ENCODE measurements around the gene TCERG1L.
"Not testable (repeated sequence)": the region's sequence is repeated elsewhere in the genome, so short reads cannot be mapped to it uniquely, and the experiment has no call there.

TCERG1L gene

GRCh38 chr10:131078882-131079280 lies 232.6 kb downstream of the TCERG1L start:
- not testable (repeated sequence) for DNase-seq

- DNase-seq = no peak
Measured at GRCh38 chr10:131078131-131078881, 233.2 kb downstream of the TCERG1L start.

GRCh38 chr10:131077724-131078123 lies 233.8 kb downstream of the TCERG1L start:
- no peak for DNase-seq

- no peak for DNase-seq
Measured at GRCh38 chr10:131077031-131077430, 234.5 kb downstream of the TCERG1L start.

GRCh38 chr10:131076356-131076755 lies 235.2 kb downstream of the TCERG1L start:
- DNase-seq = no peak

- no peak for DNase-seq
Measured at GRCh38 chr10:131075218-131075770, 236.2 kb downstream of the TCERG1L start.

DNA sequence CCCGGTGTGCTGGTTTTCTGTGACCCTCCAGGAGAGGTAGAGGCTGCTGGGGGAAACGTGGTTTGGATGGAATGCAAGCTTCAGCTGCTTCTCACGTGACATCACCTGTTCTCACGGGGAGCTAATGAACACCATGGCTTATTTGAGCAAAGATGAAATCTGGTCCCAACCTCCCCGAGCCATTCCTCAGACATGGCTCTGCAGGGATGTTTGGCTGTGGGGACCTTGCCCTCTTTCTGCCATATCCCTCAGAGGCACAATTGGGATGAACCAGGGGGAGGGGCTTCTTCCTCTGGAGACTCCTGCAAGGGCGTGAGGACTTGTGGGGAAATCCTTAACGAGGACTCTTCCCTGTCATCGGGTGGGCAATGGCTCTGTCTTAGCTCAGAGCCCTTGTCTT lies 236.8 kb downstream of the TCERG1L start:
- no peak for DNase-seq

GRCh38 chr10:131073469-131074035 lies 238.0 kb downstream of the TCERG1L start:
- DNase-seq = no peak

DNA sequence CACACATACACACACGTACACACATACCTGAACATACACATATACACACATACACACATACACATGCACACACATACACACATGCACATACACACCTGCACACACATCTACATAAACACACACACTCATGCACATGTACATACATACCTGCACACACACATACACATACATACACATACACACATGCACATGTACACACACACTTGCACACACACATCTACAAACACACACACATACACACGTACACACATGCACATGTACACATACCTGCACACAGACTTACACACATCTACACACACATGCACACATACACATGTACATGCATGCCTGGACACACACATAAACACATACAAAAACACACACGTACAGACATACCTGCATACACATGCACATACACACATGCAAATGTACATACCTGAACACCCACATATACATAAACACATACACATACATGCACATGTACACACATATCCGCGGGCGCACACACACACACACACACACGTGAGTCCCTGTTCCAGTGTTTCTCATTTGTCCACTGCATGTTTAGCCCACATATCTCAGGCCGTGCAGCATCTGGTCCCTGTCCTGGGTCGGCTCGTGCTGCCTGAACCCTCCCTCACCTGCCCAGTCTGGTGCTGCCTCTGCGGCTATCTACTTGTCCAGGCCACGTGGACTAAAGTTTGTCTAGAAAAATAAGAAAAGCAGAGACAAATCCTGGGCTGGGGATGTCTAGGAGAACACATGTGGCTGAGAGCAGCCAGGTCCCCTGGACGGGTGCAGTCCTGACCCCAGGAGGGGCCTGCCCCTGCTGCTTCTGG lies 238.7 kb downstream of the TCERG1L start:
- no peak for DNase-seq

- DNase-seq = no peak
Measured at GRCh38 chr10:131071721-131072120, 239.8 kb downstream of the TCERG1L start.

GRCh38 chr10:131070856-131071255 lies 240.7 kb downstream of the TCERG1L start:
- DNase-seq = no peak

DNA sequence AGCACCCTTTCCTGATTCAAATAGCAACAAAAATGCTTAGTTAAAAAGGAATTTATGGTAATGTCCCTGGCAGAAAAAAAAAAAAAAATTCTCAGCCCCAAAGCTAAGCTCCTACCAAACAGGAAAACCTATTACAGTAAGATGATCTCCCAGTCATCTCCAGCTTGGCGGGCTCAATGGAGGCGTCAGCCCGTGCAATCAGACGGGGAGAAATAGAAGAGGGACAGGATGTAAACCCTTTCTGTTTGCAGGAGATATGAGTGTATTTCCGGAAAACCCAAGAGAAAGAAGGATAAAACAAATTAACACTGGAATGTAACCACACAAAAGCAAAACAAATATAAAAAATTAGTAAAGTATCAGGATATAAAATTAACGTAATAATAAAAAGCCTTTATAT lies 242.8 kb downstream of the TCERG1L start:
- no peak for DNase-seq

GRCh38 chr10:131068311-131068710 lies 243.2 kb downstream of the TCERG1L start:
- no peak for DNase-seq

- DNase-seq = no peak
Measured at GRCh38 chr10:131067690-131068089, 243.8 kb downstream of the TCERG1L start.

DNA sequence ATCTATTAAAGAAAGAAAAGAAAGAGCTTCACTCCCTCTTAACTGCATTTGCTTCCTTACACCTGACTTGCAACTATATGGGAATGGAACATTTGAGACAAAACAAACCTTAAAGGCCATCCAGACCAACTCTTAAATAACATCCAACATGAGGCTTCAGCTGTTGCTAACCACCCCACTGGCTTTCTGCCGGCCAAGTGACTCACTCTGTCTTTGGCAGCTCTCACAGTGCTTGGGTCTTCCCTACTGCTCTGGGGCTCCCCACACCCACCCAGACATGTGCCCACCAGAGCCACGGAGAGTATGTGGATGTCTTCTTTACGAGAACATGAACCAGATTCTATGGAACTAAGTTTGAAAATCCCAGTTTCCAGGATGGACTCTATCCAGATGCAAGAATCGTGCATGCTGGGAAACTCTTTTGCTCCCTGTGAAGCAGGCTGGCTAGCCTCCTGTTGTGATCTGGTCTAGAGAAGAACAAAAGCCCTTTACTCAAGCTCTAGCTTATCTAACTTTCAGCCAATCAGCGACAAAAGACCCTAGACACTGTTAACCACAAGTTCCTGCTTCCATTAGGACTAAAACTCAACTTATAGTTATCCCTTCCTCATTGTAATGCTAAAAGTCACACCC lies 245.7 kb downstream of the TCERG1L start:
- DNase-seq = no peak

- DNase-seq = no peak
Measured at GRCh38 chr10:131063311-131063710, 248.2 kb downstream of the TCERG1L start.

DNA sequence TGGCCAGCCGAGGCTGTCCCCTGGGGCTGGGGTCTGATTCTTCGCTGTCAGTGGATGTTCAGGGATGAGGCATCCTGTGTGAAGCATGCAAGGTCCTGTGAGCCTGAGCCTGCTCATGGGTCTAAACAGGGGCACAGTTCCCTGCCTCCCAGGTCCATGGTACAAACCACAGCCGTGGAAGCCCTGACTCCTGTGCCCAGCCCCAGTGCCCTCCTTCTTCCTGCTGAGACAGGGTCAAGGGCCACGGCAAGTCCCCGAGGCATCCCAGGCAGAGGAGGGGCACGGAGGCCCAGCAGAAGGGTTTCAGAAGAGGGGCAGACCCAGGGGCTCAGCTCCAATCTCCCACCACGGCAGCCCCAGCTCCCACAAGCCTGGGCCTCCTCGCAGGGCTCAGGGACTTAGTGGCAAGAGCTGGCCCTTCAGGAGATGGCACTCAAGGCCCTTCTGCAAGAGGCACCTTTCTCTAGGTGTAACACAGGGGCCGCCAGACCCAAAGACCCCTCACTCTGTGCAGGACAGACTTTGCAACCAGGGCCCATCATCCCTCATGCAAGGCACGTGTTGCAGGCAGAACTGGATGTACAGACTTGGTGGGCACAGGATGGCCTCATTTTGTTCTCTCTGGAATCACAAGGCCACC lies 248.8 kb downstream of the TCERG1L start:
- no peak for DNase-seq

- DNase-seq = no peak
Measured at GRCh38 chr10:131061216-131061615, 250.3 kb downstream of the TCERG1L start.

DNA sequence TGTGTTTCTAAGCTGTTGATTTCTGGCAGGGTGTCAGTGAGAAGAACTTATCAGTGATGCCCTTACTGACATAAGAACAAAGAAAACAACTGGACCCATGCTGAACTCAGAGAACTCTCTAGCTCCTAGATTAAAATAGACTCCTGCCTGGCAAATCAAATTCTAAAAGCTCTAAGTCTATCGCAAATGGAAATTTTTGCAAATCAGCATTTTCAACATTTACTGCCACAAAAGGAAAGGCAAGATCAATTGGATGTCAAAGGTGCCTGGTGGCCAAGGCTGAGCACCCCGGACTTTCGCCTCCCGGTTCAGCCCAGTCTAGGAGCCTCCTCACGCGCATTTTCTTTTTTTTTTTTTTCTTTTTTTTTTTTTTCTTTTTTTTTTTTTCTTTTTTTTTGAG lies 251.6 kb downstream of the TCERG1L start:
- DNase-seq = no peak

DNA sequence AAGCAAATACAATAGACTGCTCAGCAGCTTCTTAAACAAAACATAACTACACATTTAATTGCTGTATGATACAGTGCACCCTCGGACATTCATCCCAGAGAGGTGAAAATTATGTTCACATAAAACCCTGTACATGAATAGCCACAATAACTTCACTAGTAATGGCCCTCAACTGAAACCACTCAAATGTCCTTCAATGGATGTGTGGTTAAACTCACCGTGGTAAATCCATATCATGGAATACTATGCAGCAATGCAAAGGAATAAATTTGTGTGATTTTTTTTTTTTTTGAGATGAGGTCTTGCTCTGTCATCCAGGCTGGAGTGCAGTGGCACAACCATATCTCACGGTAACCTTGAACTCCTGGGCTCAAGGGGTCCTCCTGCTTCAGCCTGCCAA lies 252.7 kb downstream of the TCERG1L start:
- DNase-seq = no peak

DNA sequence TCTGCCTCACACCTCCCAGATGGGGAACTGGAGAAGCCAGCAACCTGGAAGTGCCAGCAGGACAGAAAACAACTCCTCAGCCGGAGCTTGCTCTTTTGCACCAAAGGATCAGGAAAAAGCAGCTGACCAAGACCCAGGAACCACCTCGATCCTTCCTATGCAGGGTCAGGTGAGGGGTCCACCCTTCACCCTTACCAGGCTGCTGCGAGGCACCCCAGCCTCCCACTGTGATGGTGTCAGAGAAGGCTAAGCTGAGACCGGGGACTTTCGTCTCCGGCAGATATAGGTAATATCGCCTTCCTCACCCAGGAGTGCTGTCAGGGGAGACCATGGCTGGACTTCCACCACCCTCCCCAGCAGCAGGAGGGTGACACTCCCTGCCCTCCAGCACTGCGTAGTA lies 254.7 kb downstream of the TCERG1L start:
- no peak for DNase-seq

DNA sequence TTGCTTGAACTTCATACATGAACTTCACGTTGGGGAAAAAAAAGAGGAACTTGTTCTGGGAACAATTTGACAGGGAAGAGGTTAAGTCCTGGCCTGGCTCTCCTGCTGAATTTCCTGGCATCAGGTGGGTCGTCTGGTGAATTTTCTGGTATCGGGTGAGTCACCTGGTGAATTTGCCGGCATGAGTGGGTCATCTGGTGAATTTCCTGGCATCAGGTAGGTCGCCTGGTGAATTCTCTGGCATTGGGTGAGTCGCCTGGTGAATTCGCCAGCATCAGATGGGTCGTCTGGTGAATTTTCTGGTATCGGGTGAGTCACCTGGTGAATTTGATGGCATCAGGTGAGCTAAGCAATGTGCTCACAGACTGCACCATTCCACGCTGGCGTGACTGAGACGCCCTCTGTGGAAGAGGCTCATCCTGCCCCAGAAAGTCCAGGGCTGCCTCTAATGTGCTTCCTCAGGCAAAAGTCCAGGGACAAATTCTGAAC lies 255.4 kb downstream of the TCERG1L start:
- DNase-seq = no peak

Data from NCI-H69 (cell line).